COLO668 (cell line): ENCODE measurements around the gene GOLM1.

Experiments
- DNase-seq: peaks from one replicate; lab custom pipeline; 2025; ENCODE audit not compliant: unreplicated experiment; lab: John Stamatoyannopoulos, UW

The GOLM1 gene

DNA sequence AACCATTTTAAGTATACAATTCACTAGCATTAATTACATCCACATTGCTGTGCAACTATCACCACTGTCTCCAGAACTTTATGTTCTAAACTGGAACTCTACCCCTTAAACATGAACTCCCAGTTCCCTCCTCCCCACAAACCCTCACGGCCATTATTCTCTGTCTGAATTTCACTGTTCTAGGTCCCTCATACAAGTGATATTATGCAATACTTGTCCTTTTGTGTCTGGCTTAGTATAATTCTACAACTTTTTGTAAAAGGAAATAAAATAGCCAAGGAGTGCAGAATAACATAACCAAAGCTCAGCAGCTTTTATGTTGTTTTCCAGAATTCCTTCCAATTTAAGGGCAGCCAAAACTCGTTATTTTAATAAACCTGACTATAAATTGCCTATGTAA lies 105.2 kb downstream of the GOLM1 start:
- DNase-seq, result no peak

DNA sequence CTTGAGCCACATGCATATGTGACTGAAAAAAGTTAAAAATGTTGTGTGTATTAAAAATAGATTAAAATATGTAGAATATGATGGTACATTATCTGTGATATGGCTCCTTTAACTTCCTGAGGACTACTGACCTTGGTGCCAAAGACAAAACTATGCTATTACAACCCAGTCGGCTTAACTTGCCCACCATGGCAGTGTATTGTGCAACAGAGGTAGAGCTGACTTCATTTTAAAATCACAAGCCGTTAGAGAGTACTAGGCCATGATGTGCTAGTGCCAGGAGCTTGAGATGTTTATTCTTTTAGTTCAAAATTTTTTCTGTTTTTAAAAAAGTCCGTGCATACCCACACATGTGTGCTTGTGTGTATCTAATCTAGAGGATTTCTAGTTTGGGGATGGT lies 112.1 kb downstream of the GOLM1 start:
- no peak for DNase-seq

DNA sequence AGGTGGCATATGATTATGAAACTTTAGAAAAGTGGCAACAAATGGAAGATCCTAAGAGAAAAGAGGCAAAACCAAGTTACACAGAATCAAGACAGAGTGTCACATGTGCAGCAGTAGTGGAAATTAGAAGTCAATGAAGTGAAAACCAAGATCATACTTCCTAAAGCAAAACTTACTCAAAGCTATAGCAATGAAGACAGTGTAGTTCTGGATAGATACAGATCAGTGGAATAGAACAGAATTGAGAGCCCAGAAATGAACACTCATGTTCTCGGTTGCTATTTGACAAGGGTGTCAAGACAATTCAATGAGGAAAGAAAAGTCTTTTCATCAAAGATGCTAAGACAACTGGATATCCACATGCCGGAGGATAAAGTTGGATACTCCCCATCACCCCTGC lies 114.9 kb downstream of the GOLM1 start:
- no peak for DNase-seq

DNA sequence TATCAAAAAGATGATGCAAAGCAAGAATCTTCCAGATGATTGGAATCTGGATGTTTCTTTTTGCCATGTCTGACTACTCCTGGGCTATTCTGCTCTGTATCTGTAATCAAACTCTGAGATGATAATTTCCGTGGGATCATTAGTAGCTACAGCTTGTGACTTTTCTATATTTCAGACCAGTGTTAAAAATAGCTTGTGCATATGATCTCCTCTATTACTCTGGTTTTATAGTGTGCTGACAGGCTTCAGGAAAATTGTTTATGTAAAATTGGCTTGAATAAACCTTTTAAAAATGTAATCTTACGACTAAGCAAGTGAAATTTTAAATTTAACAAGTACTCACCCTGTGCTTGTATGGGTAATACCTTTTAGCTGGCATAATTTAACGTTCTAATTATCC lies 118.0 kb downstream of the GOLM1 start:
- DNase-seq, result no peak

DNA sequence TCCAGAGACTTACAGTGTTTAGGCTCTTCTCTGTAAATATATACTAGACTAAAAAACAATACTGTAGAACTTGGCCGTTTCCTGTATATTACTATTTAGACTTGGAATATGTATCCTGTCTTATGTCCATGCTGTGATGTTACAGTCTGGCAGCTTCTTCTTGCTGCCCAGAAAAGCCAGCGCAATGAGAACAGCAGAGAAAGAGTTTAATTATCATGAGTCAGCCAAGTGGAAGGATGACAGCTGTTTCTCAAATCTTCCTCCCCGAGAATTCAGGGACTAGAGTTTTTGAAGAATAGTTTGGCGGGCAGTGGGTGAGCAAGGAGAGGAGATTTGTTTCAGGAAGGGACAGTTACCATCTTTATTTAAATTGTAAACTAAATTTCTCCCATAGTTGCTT lies 120.9 kb downstream of the GOLM1 start:
- no peak for DNase-seq
